ENCODE data around the gene SNX20. TPM values are rescaled to one million over a fixed set of nuclear protein-coding genes. Genes with fewer than 3 reads are reported as not detected.

Gene SNX20
- total and polyA plus RNA-seq, 2 of the 4 experiments (the other 2 are of a cell fraction): not detected

DNA sequence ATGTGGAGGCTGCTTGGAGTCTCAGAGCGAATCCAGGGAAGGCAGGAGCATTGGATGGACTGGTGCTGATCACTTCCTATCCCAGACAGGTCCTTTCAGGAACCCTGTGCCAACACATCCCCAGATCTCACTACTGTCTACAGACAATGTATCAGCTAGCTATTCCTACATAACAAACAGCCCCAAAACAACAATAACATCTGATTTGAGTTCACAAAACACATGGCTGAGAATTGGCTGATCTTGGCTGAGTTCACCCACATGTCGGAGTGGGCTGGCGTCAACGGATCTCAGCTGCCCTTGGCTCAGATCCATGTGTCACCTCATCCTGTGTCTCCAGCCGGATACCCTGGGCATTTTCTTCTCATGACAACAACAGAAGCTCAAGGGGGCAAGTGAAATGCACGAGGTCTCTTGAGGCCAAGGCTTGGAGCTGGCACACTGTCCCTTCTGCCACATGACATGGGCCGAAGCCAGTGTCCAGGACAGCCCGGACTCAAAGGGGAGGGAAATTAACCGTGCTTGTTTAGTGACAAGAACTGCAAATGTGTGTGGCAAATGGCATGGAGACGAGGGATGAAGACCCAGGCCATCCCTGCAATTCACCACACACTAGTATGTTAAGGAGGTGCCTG lies 18.7 kb downstream of the SNX20 start:
- Histone ChIP-seq H3K79me1 (ENCODE audit: low read depth in 1 of 2, low read length in 2 of 2) (no peaks in the 10 kb centered on the region), H3K9ac (ENCODE audit: low read depth, low read length) (no peak overlapping the region), H3K4me3 (ENCODE audit: insufficient read depth, low read depth, low read length) (no peak overlapping the region), H4K5ac (ENCODE audit: low read depth, low read length) (no peak overlapping the region), H3K4ac (ENCODE audit: low read depth, low read length) (no peak overlapping the region), H2BK20ac (ENCODE audit: low read depth, low read length) (no peak overlapping the region), H3K27ac (ENCODE audit: insufficient read depth, low read length) (no peak overlapping the region), H3K4me1 (ENCODE audit: control insufficient read depth, insufficient read depth, low read length) (no peaks in the 10 kb centered on the region), H3K9me1 (ENCODE audit: insufficient read depth, low read length) (no peaks in the 10 kb centered on the region), H2BK15ac (ENCODE audit: low read depth, low read length) (no peak overlapping the region), H3K18ac (ENCODE audit: low read depth, low read length) (no peak overlapping the region), H4K91ac (ENCODE audit: insufficient read depth, low read depth, low read length) (no peak overlapping the region), H3K27me3 (ENCODE audit: control insufficient read depth, insufficient read depth, low read length) (no peaks in the 10 kb centered on the region; the same call in 1 of the 2 replicates), H2BK5ac (ENCODE audit: low read depth, low read length, poor library complexity, severe bottlenecking) (no peak overlapping the region), H2AFZ (replicated peaks; ENCODE audit: low read length, poor library complexity) (no peak overlapping the region), H2AK5ac (ENCODE audit: low read depth, low read length) (no peak overlapping the region), H3K23ac (ENCODE audit: low read depth, low read length) (no peak overlapping the region), H3K36me3 (ENCODE audit: control insufficient read depth, insufficient read depth, low read length) (no peaks in the 10 kb centered on the region), H3K56ac (ENCODE audit: extremely low read depth, insufficient read depth, low read length) (no peak overlapping the region), H3K4me2 (ENCODE audit: low read depth, low read length) (no peak overlapping the region), H2BK120ac (ENCODE audit: low read depth, low read length) (no peak overlapping the region), H3K9me3 (ENCODE audit: control insufficient read depth, insufficient read depth, low read length) (no peaks in the 10 kb centered on the region; the same call in 1 of the 2 replicates), H4K8ac (ENCODE audit: low read depth in 2 of 2, low read length in 2 of 2) (no peak overlapping the region), H3K14ac (replicated peaks; ENCODE audit: low read depth, low read length) (no peak overlapping the region), H2AK9ac (replicated peaks; ENCODE audit: low read depth, low read length, poor library complexity) (peak overlapping the region; percentile 39), H4K20me1 (ENCODE audit: insufficient read depth, low read length) (no peaks in the 10 kb centered on the region)
- 80% methylated on average over 3 of the region's 10 CpGs; no CpG with 5 or more reads in 1 of the 2 experiments for WGBS, 2 experiments (ENCODE audit: extremely low coverage in 2 of 2, insufficient read length in 1 of 2)
- DNase-seq (no peak), ATAC-seq (ENCODE audit: low read depth) (no peak)
- no TSS peak for BruUV-seq (replicated peaks)
- POLR2A ChIA-PET (ENCODE audit: unreplicated experiment): no interaction called here
- TF ChIP-seq CEBPB (IDR thresholded peaks at IDR 0.05; ENCODE audit: low read depth, low read length): no peak
- TF ChIP-seq RFX5 (IDR thresholded peaks at IDR 0.05; ENCODE audit: low read depth, low read length): no peak
- no peak for TF ChIP-seq RAD21 (IDR thresholded peaks at IDR 0.05; ENCODE audit: low read length)
- TF ChIP-seq RCOR1 (IDR thresholded peaks at IDR 0.05; ENCODE audit: insufficient replicate concordance, low read length): no peak
- no peak for TF ChIP-seq FOS (IDR thresholded peaks at IDR 0.05; ENCODE audit: low read depth, low read length)
- no peak for TF ChIP-seq CHD1 (IDR thresholded peaks at IDR 0.05; ENCODE audit: low read depth, low read length)
- no peak for TF ChIP-seq MAFK (IDR thresholded peaks at IDR 0.05; ENCODE audit: low read depth, low read length)
- no peak for TF ChIP-seq SMC3 (IDR thresholded peaks at IDR 0.05; ENCODE audit: low read depth, low read length)
- no peak for TF ChIP-seq NFE2L2 (IDR thresholded peaks at IDR 0.05; ENCODE audit: low read depth, low read length)
- CTCF ChIA-PET: no interaction called here
- dilution Hi-C loops (cut with HindIII; ENCODE audit: low sequenced_read_pairs, unreplicated experiment): no loop called here
- in situ Hi-C loops (cut with MboI; ENCODE audit: low sequenced_read_pairs): loop anchor here (10.0 to 25.0 kb wide), 2 partner anchors 288 to 450 kb away; no protein-coding TSS in a partner anchor
- intact Hi-C loops (cut with micrococcal nuclease): no loop called here

Measured in IMR-90 (cell line).